AG10803 (cell line): ENCODE measurements around the gene FOXN4.
"Not testable (repeated sequence)": the region's sequence is repeated elsewhere in the genome, so short reads cannot be mapped to it uniquely, and the experiment has no call there.

Experiments
- DNase-seq: peaks from one replicate; pipeline ENCODE4 v3.0.0; 2010; ENCODE audit warnings: low read depth
- H3K4me3 ChIP-seq: 2 replicates; pipeline ENCODE4 v1.5.1; 2011; ENCODE audit warnings: mild to moderate bottlenecking, low read length, control low read depth
- TF ChIP-seq, protein P1 (sequence below): conservative IDR thresholded peaks from 2 replicates; pipeline ENCODE4 v1.5.1; 2011; ENCODE audit warnings: mild to moderate bottlenecking, low read length, control low read depth, inconsistent platforms

The FOXN4 gene

GRCh38 chr12:109330282-109331230, 21.5 kb upstream of the FOXN4 start:
- TF ChIP-seq, protein P1, sequence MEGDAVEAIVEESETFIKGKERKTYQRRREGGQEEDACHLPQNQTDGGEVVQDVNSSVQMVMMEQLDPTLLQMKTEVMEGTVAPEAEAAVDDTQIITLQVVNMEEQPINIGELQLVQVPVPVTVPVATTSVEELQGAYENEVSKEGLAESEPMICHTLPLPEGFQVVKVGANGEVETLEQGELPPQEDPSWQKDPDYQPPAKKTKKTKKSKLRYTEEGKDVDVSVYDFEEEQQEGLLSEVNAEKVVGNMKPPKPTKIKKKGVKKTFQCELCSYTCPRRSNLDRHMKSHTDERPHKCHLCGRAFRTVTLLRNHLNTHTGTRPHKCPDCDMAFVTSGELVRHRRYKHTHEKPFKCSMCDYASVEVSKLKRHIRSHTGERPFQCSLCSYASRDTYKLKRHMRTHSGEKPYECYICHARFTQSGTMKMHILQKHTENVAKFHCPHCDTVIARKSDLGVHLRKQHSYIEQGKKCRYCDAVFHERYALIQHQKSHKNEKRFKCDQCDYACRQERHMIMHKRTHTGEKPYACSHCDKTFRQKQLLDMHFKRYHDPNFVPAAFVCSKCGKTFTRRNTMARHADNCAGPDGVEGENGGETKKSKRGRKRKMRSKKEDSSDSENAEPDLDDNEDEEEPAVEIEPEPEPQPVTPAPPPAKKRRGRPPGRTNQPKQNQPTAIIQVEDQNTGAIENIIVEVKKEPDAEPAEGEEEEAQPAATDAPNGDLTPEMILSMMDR: no peak

DNA sequence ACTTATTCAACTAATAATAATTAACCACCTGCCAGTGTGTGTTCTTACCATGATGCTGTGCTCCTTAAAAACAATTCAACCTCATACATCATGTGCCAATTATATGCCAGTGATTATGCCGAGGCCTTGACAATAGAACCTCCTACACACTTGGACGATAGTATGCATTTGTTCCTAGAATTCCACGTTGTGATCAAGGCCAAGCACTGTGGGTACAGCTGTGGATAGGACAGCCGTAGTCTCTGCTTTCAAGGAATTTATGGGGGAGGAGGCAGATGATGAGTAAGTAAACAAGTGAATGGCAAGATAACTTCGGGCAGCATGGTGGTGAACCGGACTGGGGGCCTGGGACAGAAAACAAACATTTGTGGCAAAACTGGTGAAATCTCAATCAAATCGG, 20.6 kb upstream of the FOXN4 start:
- no peak overlapping the region for H3K4me3 ChIP-seq
- TF ChIP-seq, protein P1: no peak
- DNase-seq: no peak

More at GRCh38 chr12:109330282-109331230, 21.5 kb upstream of the FOXN4 start:
- DNase-seq: no peak
- no peak overlapping the region for H3K4me3 ChIP-seq

DNA sequence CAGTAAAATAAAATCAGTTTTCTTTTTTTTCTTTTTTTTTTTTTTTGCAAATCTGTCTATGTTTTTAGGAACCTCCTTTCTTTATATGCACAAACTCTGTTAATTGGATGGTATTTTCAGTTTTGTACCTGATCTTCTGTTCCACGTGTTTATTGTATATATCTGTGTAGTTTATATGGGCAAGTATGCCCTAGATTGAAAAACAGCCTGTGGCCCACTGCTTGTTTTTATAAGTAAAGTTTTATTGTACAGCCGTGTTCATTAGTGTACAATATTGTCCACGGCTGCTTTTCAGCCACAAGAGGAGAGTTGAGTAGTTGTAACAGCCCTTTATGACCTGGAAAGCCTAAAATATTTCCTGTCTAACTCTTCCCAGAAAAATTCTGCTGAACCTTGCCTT, 19.9 kb upstream of the FOXN4 start:
- TF ChIP-seq, protein P1: no peak
- H3K4me3 ChIP-seq: no peak overlapping the region
- DNase-seq: no peak

DNA sequence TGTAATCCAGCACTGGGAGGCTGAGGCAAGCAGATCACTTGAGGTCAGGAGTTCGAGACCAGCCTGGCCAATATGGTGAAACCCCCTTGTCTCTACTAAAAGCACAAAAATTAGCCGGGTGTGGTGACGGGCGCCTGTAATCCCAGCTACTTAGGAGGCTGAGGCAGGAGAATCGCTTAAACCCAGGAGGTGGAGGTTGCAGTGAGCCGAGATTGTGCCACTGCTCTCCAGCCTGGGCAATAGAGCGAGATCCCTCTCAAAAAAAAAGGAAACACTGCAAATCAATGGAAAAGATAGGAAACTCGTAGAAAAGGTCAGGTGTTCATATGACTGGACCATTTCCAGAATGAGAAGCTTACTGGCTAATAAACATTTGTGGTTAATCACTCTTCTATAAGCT, 12.2 kb upstream of the FOXN4 start:
- H3K4me3 ChIP-seq, DNase-seq: not testable (repeated sequence)

DNA sequence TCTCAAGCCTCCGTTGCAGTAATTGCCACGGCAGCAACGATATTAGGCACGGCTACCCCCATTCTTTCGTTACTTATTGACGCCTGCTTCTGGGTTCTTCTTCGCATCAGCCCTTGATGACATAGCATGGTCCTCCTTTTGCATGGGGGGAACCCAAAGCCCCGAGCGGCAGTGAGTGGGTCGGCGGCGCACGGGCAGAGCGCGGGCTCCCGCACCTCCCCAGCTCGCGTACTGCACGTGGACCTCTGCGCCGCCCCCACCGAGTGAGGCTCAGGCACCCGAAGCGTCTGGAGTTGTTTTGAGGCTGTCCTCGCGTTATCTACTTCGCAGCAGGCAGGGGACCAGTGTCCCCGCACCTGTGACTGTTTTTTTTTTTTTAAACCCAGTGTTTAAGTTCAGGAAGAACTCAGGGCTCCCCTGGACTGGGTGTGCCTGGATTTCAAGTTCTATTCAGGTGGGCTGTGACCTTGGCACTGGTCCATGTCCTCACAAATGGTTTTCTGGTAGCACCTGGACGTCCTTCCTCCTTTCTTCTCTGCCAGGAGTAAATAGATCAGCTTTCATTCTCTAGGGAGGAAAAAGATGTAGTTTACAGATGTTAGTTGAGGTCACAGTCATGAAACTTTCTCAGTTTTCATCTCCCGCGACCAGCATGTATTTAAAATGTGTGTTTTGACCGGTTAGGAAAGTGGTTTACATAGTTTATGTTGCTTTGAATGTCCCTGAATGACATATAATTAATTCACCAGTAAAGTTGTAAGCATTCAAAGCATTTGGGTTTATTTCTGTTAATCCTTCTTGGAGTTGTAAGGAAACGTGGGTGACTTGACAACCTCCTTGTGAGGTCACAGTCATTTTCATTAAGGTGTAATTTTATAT, 1.4 kb upstream of the FOXN4 start:
- TF ChIP-seq, protein P1: no peak
- DNase-seq: no peak
- peak overlapping the region; percentile 10 for H3K4me3 ChIP-seq

DNA sequence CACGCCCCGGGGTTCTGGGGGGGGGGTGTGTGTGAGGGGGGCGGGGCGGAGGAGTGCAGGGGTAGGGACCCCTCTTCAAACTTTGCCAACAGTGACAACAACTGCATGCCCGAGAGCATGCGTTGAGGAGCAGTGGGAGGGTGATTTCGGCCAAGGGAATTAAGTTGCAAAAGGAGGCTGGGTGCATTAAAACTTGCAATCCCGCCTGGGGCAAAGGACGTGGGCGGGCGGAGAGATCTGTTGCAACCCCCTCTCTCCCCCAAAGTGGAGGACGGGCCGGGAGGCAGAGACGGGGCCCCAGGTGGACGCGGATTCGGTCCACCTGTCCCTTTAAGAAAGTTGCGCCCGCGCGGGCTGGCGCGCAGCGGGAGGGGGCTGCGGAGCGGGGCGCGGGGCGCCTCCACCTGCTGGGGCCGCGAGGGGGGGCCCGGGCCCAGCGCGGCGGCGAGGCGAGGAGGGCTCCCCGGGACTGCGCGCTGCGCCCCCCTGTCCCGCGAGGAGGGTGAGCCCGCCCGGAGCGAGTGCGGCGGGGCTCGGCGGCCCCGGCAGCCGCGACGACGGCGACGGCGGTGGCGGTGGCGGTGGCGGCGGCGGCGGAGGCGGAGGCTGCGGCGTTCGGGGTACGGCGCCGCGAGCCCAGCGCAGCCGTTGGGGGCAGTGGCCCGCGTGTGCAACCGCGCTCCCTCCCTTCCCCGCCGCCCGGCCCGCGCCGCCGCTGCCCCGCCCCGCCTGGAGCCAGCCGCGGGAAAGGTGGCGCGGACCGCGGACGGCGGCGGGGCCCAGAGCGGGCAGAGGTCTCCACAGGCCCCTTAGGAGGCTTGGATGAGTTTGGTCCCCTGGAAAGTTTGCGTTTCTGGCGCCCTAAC, 530 bp upstream of the FOXN4 start:
- TF ChIP-seq, protein P1: no peak
- DNase-seq: no peak
- peak overlapping the region; percentile 10 for H3K4me3 ChIP-seq

DNA sequence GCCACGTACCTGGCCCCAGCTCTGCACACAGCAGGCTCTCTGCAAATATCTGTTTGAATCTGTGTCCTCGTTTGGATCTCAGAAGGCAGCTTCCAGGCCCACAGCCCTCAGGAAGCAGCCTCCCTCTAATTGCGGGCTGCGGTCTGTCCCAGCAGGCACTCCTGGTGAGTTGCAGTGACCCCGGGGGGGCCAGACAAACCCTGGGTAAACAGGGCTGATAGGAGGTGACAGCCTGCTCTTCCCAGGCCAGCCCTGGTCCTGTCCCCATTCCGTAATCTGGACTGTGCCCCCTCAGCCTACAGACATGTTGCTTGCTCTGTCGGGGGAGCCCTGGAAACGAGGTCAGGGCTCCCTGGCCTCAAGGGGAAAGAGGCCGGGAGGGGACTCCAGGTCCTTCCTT, 2.0 kb downstream of the FOXN4 start:
- TF ChIP-seq, protein P1: no peak
- DNase-seq: no peak
- no peak overlapping the region for H3K4me3 ChIP-seq
